ENCODE data around the gene NETO1. TPM values are rescaled to one million over a fixed set of nuclear protein-coding genes. Genes with fewer than 3 reads are reported as not detected.

Gene NETO1
- polyA plus RNA-seq, 1 donor (not counting 4 experiments of a cell fraction or from before 2014, with no cell fraction given): 19.2 TPM

DNA sequence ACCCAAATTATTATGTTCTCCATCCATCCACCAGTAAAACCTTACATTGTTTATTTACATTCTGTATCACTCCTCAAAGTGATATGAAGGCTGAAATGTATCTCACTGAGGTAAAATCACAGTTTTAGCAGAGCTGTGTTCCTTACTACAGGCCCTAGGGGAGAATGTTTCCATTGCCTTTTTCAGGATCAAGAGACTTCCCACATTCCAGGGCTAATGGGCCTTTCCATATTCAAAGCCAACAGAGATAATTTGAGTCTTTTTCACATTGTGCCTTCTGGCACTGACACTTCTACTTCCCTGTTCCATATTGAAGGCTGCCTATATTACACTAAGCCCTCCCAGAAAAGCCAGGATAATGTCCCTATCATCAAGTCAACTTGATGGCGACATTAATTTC is 20.0 kb downstream of the NETO1 start:
- Histone ChIP-seq H3K9ac (ENCODE audit: control insufficient read depth, extremely low read depth, insufficient read depth, low read length) (peak overlapping the region; percentile 42), H3K4me1 (ENCODE audit: control insufficient read depth, extremely low read depth, insufficient read depth, low read length) (peaks cover 40% of the 10 kb centered on the region), H4K20me1 (ENCODE audit: control insufficient read depth, extremely low read depth, insufficient read depth, low read length) (no peaks in the 10 kb centered on the region), H3K27me3 (ENCODE audit: control insufficient read depth, extremely low read depth, insufficient read depth, low read length) (no peaks in the 10 kb centered on the region), H2AFZ (ENCODE audit: control insufficient read depth, low read length) (no peak overlapping the region), H3K9me1 (ENCODE audit: control insufficient read depth, extremely low read depth, insufficient read depth, low read length) (no peaks in the 10 kb centered on the region), H3K9me3 (ENCODE audit: control insufficient read depth, low read depth, low read length) (no peaks in the 10 kb centered on the region), H3K27ac (ENCODE audit: control insufficient read depth, insufficient read depth, low read length) (peak overlapping the region; percentile 69), H3K36me3 (ENCODE audit: control insufficient read depth in 2 of 2, extremely low read depth in 1 of 2, insufficient read depth in 2 of 2, low read length in 2 of 2) (no peaks in the 10 kb centered on the region), H3K4me2 (ENCODE audit: control insufficient read depth, extremely low read depth, insufficient read depth, low read depth, low read length) (peak overlapping the region; percentile 77), H3K4me3 (ENCODE audit: control insufficient read depth in 2 of 3, extremely low read depth in 1 of 3, insufficient read depth in 2 of 3, low read depth in 1 of 3, low read length in 3 of 3) (peak overlapping the region in 1 of 3 experiments; percentile 56), H3K79me2 (ENCODE audit: control insufficient read depth, insufficient read depth, low read length) (peaks cover 6% of the 10 kb centered on the region)
- no peak for DNase-seq (ENCODE audit: low read depth, low spot score)
- TF ChIP-seq, protein P1, sequence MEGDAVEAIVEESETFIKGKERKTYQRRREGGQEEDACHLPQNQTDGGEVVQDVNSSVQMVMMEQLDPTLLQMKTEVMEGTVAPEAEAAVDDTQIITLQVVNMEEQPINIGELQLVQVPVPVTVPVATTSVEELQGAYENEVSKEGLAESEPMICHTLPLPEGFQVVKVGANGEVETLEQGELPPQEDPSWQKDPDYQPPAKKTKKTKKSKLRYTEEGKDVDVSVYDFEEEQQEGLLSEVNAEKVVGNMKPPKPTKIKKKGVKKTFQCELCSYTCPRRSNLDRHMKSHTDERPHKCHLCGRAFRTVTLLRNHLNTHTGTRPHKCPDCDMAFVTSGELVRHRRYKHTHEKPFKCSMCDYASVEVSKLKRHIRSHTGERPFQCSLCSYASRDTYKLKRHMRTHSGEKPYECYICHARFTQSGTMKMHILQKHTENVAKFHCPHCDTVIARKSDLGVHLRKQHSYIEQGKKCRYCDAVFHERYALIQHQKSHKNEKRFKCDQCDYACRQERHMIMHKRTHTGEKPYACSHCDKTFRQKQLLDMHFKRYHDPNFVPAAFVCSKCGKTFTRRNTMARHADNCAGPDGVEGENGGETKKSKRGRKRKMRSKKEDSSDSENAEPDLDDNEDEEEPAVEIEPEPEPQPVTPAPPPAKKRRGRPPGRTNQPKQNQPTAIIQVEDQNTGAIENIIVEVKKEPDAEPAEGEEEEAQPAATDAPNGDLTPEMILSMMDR (optimal IDR thresholded peaks at IDR 0.05 in 1 of 3, IDR thresholded peaks at IDR 0.05 in 1 of 3, conservative IDR thresholded peaks at IDR 0.05 in 1 of 3; ENCODE audit: extremely low read depth in 1 of 3, insufficient read depth in 2 of 3, low read length in 3 of 3): no peak
- TF ChIP-seq EZH2 (IDR thresholded peaks at IDR 0.05; ENCODE audit: low read length): no peak
- peak; percentile 87 for FAIRE-seq
- dilution Hi-C loops (cut with MboI; ENCODE audit: extremely low pct_ligation_motif_present, low sequenced_read_pairs): no loop called here

DNA sequence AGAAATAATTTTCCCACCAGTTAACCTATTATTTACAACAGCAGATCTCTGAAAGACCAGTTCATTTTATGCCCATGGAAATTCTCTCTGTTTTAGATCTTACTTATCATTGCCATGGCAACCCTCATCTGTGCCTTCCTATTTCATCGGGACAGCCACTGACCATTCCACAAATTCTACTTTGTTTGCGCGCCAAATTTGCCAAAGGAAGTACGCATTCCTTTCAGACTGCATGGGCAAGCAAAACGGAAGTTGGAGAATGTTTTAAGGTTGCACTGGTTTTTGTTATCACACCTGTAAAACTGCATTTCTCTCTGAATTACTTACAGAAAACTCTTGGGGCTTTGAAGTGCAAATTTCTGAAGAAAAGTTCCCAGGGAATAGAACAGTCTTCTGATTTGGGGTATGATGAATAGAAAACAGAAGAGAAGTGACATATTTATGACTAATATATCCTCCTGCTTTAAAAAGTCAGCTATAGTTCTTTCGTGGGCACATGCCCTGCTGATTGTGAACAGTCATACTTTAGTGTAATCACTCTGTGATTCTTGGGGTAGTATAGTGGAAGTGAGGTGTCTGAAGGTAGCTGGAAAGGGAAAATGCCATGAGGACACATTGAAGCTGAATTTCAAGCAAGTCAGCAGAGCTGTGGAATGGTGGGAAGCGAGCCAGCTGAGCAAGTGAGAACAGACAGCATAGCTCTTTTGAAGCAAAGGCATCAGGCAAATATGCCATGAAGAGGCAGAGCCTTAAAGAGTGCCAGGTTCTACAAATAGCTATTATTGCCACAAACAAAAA is 20.9 kb downstream of the NETO1 start:
- peak overlapping the region; percentile 69 for H3K27ac ChIP-seq (ENCODE audit: control insufficient read depth, insufficient read depth, low read length)
- DNase-seq (ENCODE audit: low read depth, low spot score): peak; percentile 69
- peak; percentile 99 for FAIRE-seq
- TF ChIP-seq, protein P1 (optimal IDR thresholded peaks at IDR 0.05 in 1 of 3, IDR thresholded peaks at IDR 0.05 in 1 of 3, conservative IDR thresholded peaks at IDR 0.05 in 1 of 3; ENCODE audit: extremely low read depth in 1 of 3, insufficient read depth in 2 of 3, low read length in 3 of 3): no peak
- no peak for TF ChIP-seq EZH2 (IDR thresholded peaks at IDR 0.05; ENCODE audit: low read length)
- H3K79me2 ChIP-seq (ENCODE audit: control insufficient read depth, insufficient read depth, low read length): peaks cover 6% of the 10 kb centered on the region
- H3K4me1 ChIP-seq (ENCODE audit: control insufficient read depth, extremely low read depth, insufficient read depth, low read length): peaks cover 40% of the 10 kb centered on the region
- peak overlapping the region in 2 of 3 experiments; percentile 30 to 56 for H3K4me3 ChIP-seq (ENCODE audit: control insufficient read depth in 2 of 3, extremely low read depth in 1 of 3, insufficient read depth in 2 of 3, low read depth in 1 of 3, low read length in 3 of 3)
- H3K4me2 ChIP-seq (ENCODE audit: control insufficient read depth, extremely low read depth, insufficient read depth, low read depth, low read length): peak overlapping the region; percentile 77
- no peaks in the 10 kb centered on the region for H3K36me3 ChIP-seq (ENCODE audit: control insufficient read depth in 2 of 2, extremely low read depth in 1 of 2, insufficient read depth in 2 of 2, low read length in 2 of 2)
- no peaks in the 10 kb centered on the region for H3K27me3 ChIP-seq (ENCODE audit: control insufficient read depth, extremely low read depth, insufficient read depth, low read length)
- peak overlapping the region; percentile 42 for H3K9ac ChIP-seq (ENCODE audit: control insufficient read depth, extremely low read depth, insufficient read depth, low read length)
- H2AFZ ChIP-seq (ENCODE audit: control insufficient read depth, low read length): no peak overlapping the region
- H3K9me1 ChIP-seq (ENCODE audit: control insufficient read depth, extremely low read depth, insufficient read depth, low read length): no peaks in the 10 kb centered on the region
- dilution Hi-C loops (cut with MboI; ENCODE audit: extremely low pct_ligation_motif_present, low sequenced_read_pairs): no loop called here
- no peaks in the 10 kb centered on the region for H3K9me3 ChIP-seq (ENCODE audit: control insufficient read depth, low read depth, low read length)
- H4K20me1 ChIP-seq (ENCODE audit: control insufficient read depth, extremely low read depth, insufficient read depth, low read length): no peaks in the 10 kb centered on the region
